GM23338 (cell line): ENCODE results near the gene SEC11A. TPM values are rescaled to one million over a fixed set of nuclear protein-coding genes. Genes with fewer than 3 reads are reported as not detected.

Source experiments
- ATAC-seq: fragments of 200-7000 bp; cut with Tn5 transposase; 3 replicates; pipeline ENCODE4 v1.9.1; 2020
- DNase-seq: peaks from one replicate; pipeline ENCODE4 v3.0.0-alpha.2; 2015; ENCODE audit warnings: low spot score
- H2AFZ ChIP-seq: fragments of 200-600 bp; sonication (generic); 2 replicates; pipeline ENCODE4 v1.8.0; 2016; ENCODE audit warnings: antibody characterized with exemption, mild to moderate bottlenecking, moderate library complexity
- H3F3A ChIP-seq: fragments of 200-600 bp; sonication (generic); replicated peaks from 2 replicates; pipeline ENCODE4 v1.8.0; 2017; ENCODE audit warnings: antibody characterized with exemption, mixed run types, low read depth
- H3K27ac ChIP-seq: fragments of 200-600 bp; sonication (generic); 2 replicates; pipeline ENCODE4 v1.6.1; 2016; ENCODE audit warnings: low read depth
- H3K27me3 ChIP-seq: fragments of 200-600 bp; sonication (generic); 2 replicates; pipeline ENCODE4 v1.8.0; 2016; ENCODE audit warnings: mild to moderate bottlenecking, mixed run types, moderate library complexity; ENCODE audit not compliant: insufficient read depth
- H3K36me3 ChIP-seq: fragments of 200-600 bp; sonication (generic); 2 replicates; pipeline ENCODE4 v1.8.0; 2016; ENCODE audit warnings: mild to moderate bottlenecking; ENCODE audit not compliant: insufficient read depth
- H3K4me1 ChIP-seq: fragments of 200-600 bp; sonication (generic); 2 replicates; pipeline ENCODE4 v1.8.0; 2016; ENCODE audit warnings: mild to moderate bottlenecking, moderate library complexity; ENCODE audit not compliant: insufficient read depth
- H3K4me2 ChIP-seq: fragments of 200-600 bp; sonication (generic); 2 replicates; pipeline ENCODE4 v1.7.1; 2017; ENCODE audit warnings: mixed run types
- H3K4me3 ChIP-seq: fragments of 200-600 bp; sonication (generic); 2 replicates; pipeline ENCODE4 v1.6.1; 2016; ENCODE audit warnings: mixed run types
- H3K79me2 ChIP-seq: fragments of 200-600 bp; sonication (generic); replicated peaks from 2 replicates; pipeline ENCODE4 v1.8.0; 2017; ENCODE audit warnings: mild to moderate bottlenecking; ENCODE audit not compliant: insufficient read depth
- H3K9me2 ChIP-seq: fragments of 200-600 bp; sonication (generic); 2 replicates; pipeline ENCODE4 v1.8.0; 2017; ENCODE audit not compliant: insufficient read depth
- H4K20me1 ChIP-seq: fragments of 200-600 bp; sonication (generic); replicated peaks from 2 replicates; pipeline ENCODE4 v1.8.0; 2017; ENCODE audit warnings: mild to moderate bottlenecking; ENCODE audit not compliant: insufficient read depth
- H3K27ac Mint-ChIP-seq: 2 replicates; pipeline ENCODE4 v1.8.0; 2020; ENCODE audit warnings: inconsistent platforms, mild to moderate bottlenecking, moderate library complexity, mixed read lengths
- H3K27me3 Mint-ChIP-seq: 3 replicates; pipeline ENCODE4 v1.8.0; 2022; ENCODE audit warnings: low read depth, mild to moderate bottlenecking, moderate library complexity, mixed read lengths, inconsistent platforms; ENCODE audit not compliant: insufficient read depth, poor library complexity
- H3K36me3 Mint-ChIP-seq: 3 replicates; pipeline ENCODE4 v1.8.0; 2021; ENCODE audit warnings: low read depth, mild to moderate bottlenecking, inconsistent platforms, moderate library complexity, mixed read lengths
- H3K4me1 Mint-ChIP-seq: 3 replicates; pipeline ENCODE4 v1.8.0; 2020; ENCODE audit warnings: mild to moderate bottlenecking, inconsistent platforms, mixed read lengths
- H3K4me3 Mint-ChIP-seq: 3 replicates; pipeline ENCODE4 v1.8.0; 2021; ENCODE audit warnings: moderate library complexity, mild to moderate bottlenecking, inconsistent platforms, mixed read lengths
- H3K9me3 Mint-ChIP-seq: 3 replicates; pipeline ENCODE4 v1.8.0; 2020; ENCODE audit warnings: moderate library complexity, mild to moderate bottlenecking, inconsistent platforms, mixed read lengths
- CREB1 ChIP-seq: fragments of 250-450 bp; sonication (Bioruptor Pico); IDR thresholded peaks from 2 replicates; pipeline ENCODE4 v1.5.0; 2020; ENCODE audit warnings: low read depth, mild to moderate bottlenecking, moderate library complexity
- ETS1 ChIP-seq: IDR thresholded peaks from 2 replicates; pipeline ENCODE4 v1.6.1; 2016; ENCODE audit warnings: antibody characterized with exemption
- JUNB ChIP-seq: IDR thresholded peaks from one replicate; pipeline ENCODE4 v1.6.1; 2016; ENCODE audit warnings: antibody characterized with exemption; ENCODE audit not compliant: unreplicated experiment
- NANOG ChIP-seq: IDR thresholded peaks from 2 replicates; pipeline ENCODE4 v1.6.1; 2016; ENCODE audit warnings: antibody characterized with exemption, borderline replicate concordance
- POLR2AphosphoS5 ChIP-seq: IDR thresholded peaks from 2 replicates; pipeline ENCODE4 v1.6.1; 2016; ENCODE audit warnings: antibody characterized with exemption, low read depth
- REST ChIP-seq: IDR thresholded peaks from one replicate; pipeline ENCODE4 v1.6.1; 2018; ENCODE audit warnings: antibody characterized with exemption; ENCODE audit not compliant: unreplicated experiment
- STAT1 ChIP-seq: IDR thresholded peaks from one replicate; pipeline ENCODE4 v1.6.1; 2016; ENCODE audit warnings: antibody characterized with exemption; ENCODE audit not compliant: unreplicated experiment
- ZNF114 ChIP-seq: fragments of 250-450 bp; sonication (Bioruptor Pico); IDR thresholded peaks from 2 replicates; pipeline ENCODE4 v1.5.0; 2020; ENCODE audit warnings: mild to moderate bottlenecking, moderate library complexity
- ZNF331 ChIP-seq: fragments of 250-450 bp; sonication (Bioruptor Pico); IDR thresholded peaks from 2 replicates; pipeline ENCODE4 v1.5.0; 2020; ENCODE audit warnings: low read depth, mild to moderate bottlenecking, moderate library complexity
- polyA plus RNA-seq: library from polyadenylated mRNA; unstranded; fragments of >200 nt; fragmentation: Nextera tagmentation; extraction: Ambion mirVana; gene quantifications from 2 replicates; pipeline ENCODE4 v1.2.1, GENCODE V29; 2016
- total RNA-seq: library from RNA; depleted of rRNA; stranded (reverse); fragments of >200 nt; shearing (Covaris generic); gene quantifications from 2 replicates; pipeline ENCODE4 v1.2.3, GENCODE V29; 2014
- TF ChIP-seq, protein P1 (sequence below): fragments of 250-450 bp; sonication (Bioruptor Pico); IDR thresholded peaks from 2 replicates; pipeline ENCODE4 v1.5.0; 2020; ENCODE audit warnings: mild to moderate bottlenecking, moderate library complexity
- TF ChIP-seq, protein P2 (sequence below), 2 experiments: fragments of 200-600 bp in 1 of 2; sonication (generic) in 1 of 2; conservative IDR thresholded peaks; 2 replicates each; pipeline versions ENCODE4 v1.5.1 to v1.6.1; 2016 to 2017; ENCODE audit warnings: antibody characterized with exemption in 2 of 2, low read depth in 2 of 2, mild to moderate bottlenecking in 2 of 2, moderate library complexity in 1 of 2

SEC11A gene
- total and polyA plus RNA-seq, 2 experiments from 2014 or later, result 191 to 257 TPM

- Histone ChIP-seq H3K4me1 (no peaks in the 10 kb centered on the region; the same call in 1 of the 2 replicates), H3F3A (0 out of 2 replicates have a peak, but pooled peaks cover 4% of the 10 kb centered on the region), H3K9me2 (no peaks in the 10 kb centered on the region), H4K20me1 (peaks cover 18% of the 10 kb centered on the region), H3K36me3 (no peaks in the 10 kb centered on the region), H3K27ac (no peak overlapping the region), H3K4me2 (no peak overlapping the region), H2AFZ (no peak overlapping the region), H3K4me3 (no peak overlapping the region), H3K79me2 (peaks cover 84% of the 10 kb centered on the region), H3K27me3 (no peaks in the 10 kb centered on the region)
- Mint-ChIP-seq H3K4me3 (no peak overlapping the region), H3K4me1 (0 out of 3 replicates have a peak, but pooled peaks cover 4% of the 10 kb centered on the region), H3K27me3 (no peaks in the 10 kb centered on the region), H3K27ac (no peak overlapping the region), H3K36me3 (peaks cover 10% of the 10 kb centered on the region; the same call in 2 of the 3 replicates), H3K9me3 (no peaks in the 10 kb centered on the region)
- no peak for DNase-seq
- ATAC-seq, result no peak
- TF ChIP-seq, protein P1, sequence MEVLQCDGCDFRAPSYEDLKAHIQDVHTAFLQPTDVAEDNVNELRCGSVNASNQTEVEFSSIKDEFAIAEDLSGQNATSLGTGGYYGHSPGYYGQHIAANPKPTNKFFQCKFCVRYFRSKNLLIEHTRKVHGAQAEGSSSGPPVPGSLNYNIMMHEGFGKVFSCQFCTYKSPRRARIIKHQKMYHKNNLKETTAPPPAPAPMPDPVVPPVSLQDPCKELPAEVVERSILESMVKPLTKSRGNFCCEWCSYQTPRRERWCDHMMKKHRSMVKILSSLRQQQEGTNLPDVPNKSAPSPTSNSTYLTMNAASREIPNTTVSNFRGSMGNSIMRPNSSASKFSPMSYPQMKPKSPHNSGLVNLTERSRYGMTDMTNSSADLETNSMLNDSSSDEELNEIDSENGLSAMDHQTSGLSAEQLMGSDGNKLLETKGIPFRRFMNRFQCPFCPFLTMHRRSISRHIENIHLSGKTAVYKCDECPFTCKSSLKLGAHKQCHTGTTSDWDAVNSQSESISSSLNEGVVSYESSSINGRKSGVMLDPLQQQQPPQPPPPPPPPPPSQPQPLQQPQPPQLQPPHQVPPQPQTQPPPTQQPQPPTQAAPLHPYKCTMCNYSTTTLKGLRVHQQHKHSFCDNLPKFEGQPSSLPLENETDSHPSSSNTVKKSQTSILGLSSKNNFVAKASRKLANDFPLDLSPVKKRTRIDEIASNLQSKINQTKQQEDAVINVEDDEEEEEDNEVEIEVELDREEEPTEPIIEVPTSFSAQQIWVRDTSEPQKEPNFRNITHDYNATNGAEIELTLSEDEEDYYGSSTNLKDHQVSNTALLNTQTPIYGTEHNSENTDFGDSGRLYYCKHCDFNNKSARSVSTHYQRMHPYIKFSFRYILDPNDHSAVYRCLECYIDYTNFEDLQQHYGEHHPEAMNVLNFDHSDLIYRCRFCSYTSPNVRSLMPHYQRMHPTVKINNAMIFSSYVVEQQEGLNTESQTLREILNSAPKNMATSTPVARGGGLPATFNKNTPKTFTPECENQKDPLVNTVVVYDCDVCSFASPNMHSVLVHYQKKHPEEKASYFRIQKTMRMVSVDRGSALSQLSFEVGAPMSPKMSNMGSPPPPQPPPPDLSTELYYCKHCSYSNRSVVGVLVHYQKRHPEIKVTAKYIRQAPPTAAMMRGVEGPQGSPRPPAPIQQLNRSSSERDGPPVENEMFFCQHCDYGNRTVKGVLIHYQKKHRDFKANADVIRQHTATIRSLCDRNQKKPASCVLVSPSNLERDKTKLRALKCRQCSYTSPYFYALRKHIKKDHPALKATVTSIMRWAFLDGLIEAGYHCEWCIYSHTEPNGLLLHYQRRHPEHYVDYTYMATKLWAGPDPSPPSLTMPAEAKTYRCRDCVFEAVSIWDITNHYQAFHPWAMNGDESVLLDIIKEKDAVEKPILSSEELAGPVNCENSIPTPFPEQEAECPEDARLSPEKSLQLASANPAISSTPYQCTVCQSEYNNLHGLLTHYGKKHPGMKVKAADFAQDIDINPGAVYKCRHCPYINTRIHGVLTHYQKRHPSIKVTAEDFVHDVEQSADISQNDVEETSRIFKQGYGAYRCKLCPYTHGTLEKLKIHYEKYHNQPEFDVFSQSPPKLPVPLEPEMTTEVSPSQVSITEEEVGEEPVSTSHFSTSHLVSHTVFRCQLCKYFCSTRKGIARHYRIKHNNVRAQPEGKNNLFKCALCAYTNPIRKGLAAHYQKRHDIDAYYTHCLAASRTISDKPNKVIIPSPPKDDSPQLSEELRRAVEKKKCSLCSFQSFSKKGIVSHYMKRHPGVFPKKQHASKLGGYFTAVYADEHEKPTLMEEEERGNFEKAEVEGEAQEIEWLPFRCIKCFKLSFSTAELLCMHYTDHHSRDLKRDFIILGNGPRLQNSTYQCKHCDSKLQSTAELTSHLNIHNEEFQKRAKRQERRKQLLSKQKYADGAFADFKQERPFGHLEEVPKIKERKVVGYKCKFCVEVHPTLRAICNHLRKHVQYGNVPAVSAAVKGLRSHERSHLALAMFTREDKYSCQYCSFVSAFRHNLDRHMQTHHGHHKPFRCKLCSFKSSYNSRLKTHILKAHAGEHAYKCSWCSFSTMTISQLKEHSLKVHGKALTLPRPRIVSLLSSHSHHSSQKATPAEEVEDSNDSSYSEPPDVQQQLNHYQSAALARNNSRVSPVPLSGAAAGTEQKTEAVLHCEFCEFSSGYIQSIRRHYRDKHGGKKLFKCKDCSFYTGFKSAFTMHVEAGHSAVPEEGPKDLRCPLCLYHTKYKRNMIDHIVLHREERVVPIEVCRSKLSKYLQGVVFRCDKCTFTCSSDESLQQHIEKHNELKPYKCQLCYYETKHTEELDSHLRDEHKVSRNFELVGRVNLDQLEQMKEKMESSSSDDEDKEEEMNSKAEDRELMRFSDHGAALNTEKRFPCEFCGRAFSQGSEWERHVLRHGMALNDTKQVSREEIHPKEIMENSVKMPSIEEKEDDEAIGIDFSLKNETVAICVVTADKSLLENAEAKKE (CRISPR knock-in tag), result no peak
- no peak for TF ChIP-seq NANOG
- TF ChIP-seq REST, result no peak
- no peak for TF ChIP-seq JUNB
- TF ChIP-seq ZNF331, result no peak
- TF ChIP-seq, protein P2, sequence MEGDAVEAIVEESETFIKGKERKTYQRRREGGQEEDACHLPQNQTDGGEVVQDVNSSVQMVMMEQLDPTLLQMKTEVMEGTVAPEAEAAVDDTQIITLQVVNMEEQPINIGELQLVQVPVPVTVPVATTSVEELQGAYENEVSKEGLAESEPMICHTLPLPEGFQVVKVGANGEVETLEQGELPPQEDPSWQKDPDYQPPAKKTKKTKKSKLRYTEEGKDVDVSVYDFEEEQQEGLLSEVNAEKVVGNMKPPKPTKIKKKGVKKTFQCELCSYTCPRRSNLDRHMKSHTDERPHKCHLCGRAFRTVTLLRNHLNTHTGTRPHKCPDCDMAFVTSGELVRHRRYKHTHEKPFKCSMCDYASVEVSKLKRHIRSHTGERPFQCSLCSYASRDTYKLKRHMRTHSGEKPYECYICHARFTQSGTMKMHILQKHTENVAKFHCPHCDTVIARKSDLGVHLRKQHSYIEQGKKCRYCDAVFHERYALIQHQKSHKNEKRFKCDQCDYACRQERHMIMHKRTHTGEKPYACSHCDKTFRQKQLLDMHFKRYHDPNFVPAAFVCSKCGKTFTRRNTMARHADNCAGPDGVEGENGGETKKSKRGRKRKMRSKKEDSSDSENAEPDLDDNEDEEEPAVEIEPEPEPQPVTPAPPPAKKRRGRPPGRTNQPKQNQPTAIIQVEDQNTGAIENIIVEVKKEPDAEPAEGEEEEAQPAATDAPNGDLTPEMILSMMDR (conservative IDR thresholded peaks at IDR 0.05; ENCODE audit: low read depth in 2 of 2), result no peak
- no peak for TF ChIP-seq STAT1
- TF ChIP-seq ETS1, result no peak
- no peak for TF ChIP-seq CREB1 (CRISPR knock-in tag)
- no peak for TF ChIP-seq ZNF114 (CRISPR knock-in tag)
- TF ChIP-seq POLR2AphosphoS5, result no peak
Observed at GRCh38 chr15:84762840-84763572, 47.1 kb upstream of the SEC11A start.
